CD4-positive, alpha-beta T cell treated with Interferon gamma for 1 hour (primary cell): Measurements from ENCODE around the gene PITX3.
"Not testable (repeated sequence)": the region's sequence is repeated elsewhere in the genome, so short reads cannot be mapped to it uniquely, and the experiment has no call there.

Experiments
- DNase-seq: peaks from one replicate; pipeline ENCODE4 v3.0.0-alpha.2; 2020

The PITX3 gene

GRCh38 chr10:102254426-102254825 is 13.1 kb upstream of the PITX3 start:
- DNase-seq = no peak

GRCh38 chr10:102252508-102252907 is 11.2 kb upstream of the PITX3 start:
- DNase-seq = not testable (repeated sequence)

- no peak for DNase-seq
Measured at GRCh38 chr10:102247734-102248133, 6.4 kb upstream of the PITX3 start.

- DNase-seq = no peak
Measured at GRCh38 chr10:102246261-102246660, 4.9 kb upstream of the PITX3 start.

- no peak for DNase-seq
Measured at GRCh38 chr10:102245932-102246251, 4.6 kb upstream of the PITX3 start.

- DNase-seq = peak; percentile 94
Measured at GRCh38 chr10:102245082-102245931, 4.0 kb upstream of the PITX3 start, which contains the start of gene GBF1. Gene GBF1 (plus strand): TSS chr10:102245532. CDS start chr10:102258939, 13,407 bp downstream.

DNA sequence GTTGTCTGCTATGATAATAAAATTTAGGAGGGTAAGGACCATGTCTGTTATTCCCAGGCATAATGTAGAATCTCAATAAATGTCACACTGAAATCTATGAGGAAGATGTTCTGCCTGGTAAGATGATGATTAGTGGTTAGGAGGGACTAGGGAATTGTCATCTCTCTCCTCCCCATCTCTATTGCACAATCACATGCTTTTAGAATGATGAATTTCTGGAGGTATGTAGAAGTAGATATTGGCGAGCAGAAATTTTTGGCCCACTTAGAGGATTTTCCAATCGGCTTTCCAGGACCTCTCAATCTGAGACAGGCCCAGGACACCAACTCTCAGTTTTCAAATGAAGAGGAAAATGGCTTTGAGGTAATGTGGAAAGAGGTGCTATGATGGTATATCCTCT is 2.0 kb upstream of the PITX3 start:
- DNase-seq = no peak

DNA sequence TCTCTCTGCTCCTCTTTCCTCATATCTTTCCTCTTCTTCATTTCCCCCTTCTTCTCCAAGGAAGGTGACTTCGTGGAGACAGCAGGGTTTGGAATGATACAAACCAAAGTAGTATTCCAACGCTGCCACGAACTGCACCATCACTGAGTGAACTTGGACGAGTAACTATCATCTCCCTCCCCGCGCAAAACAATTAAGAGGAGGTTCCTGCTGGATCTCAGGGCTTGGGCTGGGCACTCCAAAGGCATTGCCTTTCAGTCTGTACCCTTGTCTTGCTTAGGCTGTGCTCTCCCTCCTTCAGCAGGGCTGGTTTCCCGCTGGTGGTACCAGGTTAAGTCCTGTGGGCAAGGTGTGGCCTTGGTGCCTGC is 790 bp upstream of the PITX3 start:
- DNase-seq = no peak

DNA sequence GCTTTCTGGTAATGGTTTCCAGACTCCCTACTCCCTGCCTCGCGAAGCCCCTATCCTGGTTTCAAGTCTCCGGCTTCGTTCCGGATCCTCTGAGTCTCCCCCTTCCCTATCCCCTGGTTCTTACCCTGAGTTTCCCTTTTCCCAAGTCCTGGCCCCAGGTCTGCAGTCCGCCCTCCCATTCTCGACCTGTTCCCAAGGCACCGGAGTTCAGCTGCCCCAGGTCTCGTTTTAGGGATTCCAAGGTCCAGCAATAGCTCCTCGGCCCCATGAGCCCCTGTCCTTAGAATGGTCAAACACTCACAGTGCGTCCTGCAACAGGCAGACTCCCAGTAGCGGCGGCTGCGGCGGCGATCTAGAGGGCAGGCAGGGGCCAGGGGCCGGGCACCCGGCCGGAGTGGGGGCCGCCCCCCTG is 274 bp downstream of the PITX3 start:
- no peak for DNase-seq

DNA sequence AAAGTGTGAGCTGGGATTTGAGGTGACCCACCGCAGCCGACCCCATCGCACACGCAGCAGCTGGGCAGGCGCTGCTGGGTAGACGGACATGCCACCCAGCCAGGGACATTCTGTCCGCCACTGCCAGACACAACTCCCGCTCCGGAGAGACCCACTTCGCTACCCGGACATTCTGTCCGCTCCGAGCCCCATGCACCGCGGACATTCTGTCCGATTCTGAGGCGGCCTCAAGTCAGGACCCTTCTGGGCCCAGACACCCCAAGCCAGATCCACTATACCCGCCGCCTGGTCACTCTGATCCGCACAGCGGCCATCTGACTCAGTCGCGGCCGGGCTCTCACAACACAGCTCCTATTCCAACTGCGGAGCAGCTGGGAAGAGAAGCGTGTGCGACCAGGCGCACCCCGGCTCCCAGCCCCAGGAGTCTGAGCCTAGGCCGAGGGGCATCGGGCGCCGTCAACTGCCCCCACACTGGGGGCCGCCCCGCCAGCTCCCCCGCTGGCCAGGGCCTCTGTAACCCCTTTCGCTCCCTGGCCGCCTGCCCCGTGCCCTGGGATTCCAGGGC is 763 bp downstream of the PITX3 start:
- DNase-seq = no peak

DNA sequence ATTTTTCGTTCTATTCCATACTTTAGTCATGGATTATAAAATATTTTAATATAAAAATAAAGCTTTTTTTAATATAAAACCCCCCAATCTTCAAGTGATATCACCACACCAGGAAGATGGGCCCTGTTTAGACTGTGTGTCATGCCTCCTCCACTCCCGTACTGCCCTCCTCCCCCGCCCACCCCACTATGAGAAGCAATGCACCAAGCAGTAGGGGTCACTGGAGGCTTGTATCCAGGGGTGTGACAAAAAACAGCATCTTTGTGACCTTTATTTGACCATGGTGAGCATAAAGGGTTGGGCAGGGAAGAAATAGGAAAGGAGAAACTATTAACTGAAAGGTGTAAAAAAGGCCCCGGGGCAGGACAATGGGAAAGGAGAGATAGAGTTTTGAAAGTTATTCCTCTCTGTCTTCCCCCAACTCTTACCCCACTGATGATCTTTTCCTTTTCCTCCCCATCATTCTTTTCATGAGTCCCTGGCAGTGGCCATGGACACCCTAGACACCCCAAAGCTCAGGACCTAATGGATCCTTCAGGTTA is 3.5 kb downstream of the PITX3 start:
- DNase-seq = no peak

DNA sequence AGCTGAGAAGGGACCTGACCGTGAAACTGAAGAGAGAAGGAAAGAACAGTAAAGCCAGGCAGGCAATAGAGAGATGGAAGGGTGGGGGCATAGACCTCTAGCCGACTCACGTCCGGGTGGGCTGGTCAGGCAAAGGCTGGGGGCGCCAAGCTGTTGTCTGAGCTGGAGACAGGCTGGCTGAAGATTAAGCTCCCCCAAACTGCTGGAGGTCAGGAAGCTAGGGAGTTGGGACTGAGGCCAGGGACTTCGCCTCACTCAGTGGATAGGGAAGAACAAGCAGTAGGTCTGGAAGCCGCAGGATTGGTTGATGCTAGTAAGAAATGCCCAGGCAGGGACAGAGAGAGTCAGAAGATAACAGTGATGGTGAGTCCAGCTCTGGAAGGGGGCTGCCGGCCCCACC is 5.3 kb downstream of the PITX3 start:
- no peak for DNase-seq

DNA sequence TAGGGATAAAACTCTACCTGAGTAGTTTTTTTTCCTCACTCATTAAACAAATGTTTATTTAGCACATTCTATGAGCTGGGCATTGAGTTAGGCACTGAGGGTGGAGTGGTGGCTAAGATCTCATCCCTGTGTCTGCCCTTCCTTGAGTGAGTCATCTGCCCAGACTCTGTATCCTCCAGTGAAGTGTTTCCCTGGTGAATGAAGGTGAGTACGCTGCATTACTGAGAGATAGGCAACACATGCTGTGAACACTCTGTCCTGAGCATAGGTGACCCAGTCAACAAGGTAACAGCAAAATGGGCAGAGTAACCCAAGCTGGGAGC is 5.8 kb downstream of the PITX3 start:
- no peak for DNase-seq

- DNase-seq = no peak
Measured at GRCh38 chr10:102234888-102235597, 6.3 kb downstream of the PITX3 start.

- no peak for DNase-seq
Measured at GRCh38 chr10:102233997-102234396, 7.3 kb downstream of the PITX3 start.

GRCh38 chr10:102231357-102232318 is 9.7 kb downstream of the PITX3 start:
- peak; percentile 67 for DNase-seq

GRCh38 chr10:102230861-102231356 is 10.4 kb downstream of the PITX3 start:
- DNase-seq = peak; percentile 32

- no peak for DNase-seq
Measured at GRCh38 chr10:102230264-102230860, 10.9 kb downstream of the PITX3 start.

DNA sequence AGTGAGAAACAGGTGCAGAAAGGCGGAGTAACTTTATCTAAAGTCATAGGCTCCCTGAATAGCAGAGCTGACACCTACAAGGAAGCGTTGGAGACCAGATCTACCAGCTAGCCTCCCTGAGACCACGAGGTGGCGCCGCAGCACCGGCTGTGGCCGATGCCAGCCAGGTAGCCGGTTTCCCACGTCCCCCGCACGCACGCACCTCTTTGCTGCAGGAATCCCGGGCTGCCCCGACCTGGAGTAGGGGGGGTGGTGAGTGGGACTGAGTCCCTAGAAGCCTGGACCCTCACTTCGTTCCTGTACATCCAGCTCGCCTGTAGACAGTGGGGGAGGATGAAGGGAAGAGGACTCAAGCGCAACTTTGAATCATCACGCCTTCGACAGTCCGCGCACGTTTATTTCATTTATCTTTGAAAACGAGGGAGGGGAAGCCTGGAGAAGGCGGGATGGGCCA is 11.5 kb downstream of the PITX3 start:
- peak; percentile 82 for DNase-seq

DNA sequence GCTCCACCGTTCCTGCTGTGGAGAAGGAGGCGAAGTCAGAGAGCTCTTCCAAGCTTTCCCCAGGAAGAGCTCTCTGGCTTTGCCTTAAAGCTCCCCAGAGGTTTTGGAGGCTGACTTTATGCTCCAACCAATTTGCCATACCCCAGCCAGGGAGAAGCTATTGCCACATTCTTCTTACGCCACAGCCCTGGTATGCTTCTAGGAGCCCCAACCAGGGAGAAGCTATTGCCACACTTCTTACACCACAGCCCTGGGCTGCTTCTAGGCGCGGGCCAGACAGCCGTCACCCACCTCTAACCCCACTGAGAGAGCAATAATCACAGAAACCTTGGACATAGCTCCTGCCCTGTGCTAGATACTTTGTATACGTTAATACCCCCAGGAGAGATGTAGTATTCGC is 14.3 kb downstream of the PITX3 start:
- DNase-seq = peak; percentile 28

DNA sequence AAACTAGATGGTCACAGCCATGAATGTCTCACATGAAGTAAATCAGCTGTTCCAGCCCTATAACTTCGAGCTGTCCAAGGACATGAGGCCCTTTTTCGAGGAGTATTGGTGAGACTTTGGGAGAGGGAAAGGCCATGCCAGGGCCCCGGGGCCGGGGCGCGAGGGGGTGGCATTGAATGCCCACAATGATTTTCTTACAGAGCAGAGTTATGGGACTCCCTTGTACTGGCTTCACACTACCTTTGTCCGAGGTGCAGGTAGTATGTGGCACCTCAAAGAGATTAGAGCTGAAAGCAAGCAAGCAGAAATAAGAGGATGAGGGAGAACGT is 14.8 kb downstream of the PITX3 start:
- no peak for DNase-seq
